Ascending aorta (tissue), 2 donors: ENCODE data around the gene MCCC1. TPM values are rescaled to one million over a fixed set of nuclear protein-coding genes. Genes with fewer than 3 reads are reported as not detected.

ENCODE experiments used
- DNase-seq, 2 donors: peaks; one replicate each; pipeline ENCODE4 v3.0.0-alpha.2; 2019; ENCODE audit warnings: low spot score in 2 of 2
- H3K27ac ChIP-seq, 2 donors: fragments of 200-600 bp; sonication (generic); one replicate each; pipeline ENCODE4 v1.5.1; 2016 to 2017; ENCODE audit warnings: mild to moderate bottlenecking in 1 of 2
- H3K27me3 ChIP-seq: fragments of 200-600 bp; sonication (generic); one replicate; pipeline ENCODE4 v1.5.1; 2017
- H3K36me3 ChIP-seq, 2 donors: fragments of 200-600 bp; sonication (generic); one replicate each; pipeline ENCODE4 v1.5.1; 2016
- H3K4me1 ChIP-seq, 2 donors: fragments of 200-600 bp; sonication (generic); one replicate each; pipeline ENCODE4 v1.5.1; 2016 to 2017; ENCODE audit warnings: mild to moderate bottlenecking in 1 of 2
- H3K4me3 ChIP-seq, 2 donors: fragments of 200-600 bp; sonication (generic); one replicate each; pipeline ENCODE4 v1.5.1; 2016 to 2017; ENCODE audit warnings: mild to moderate bottlenecking in 1 of 2
- H3K9me3 ChIP-seq, 2 donors: fragments of 200-600 bp; sonication (generic); one replicate each; pipeline ENCODE4 v1.5.1; 2016
- CTCF ChIP-seq, 3 experiments: fragments of 200-600 bp in 2 of 3; fragments of 450-650 bp in 1 of 3; sonication (generic) in 2 of 3; IDR thresholded peaks; one replicate each; pipeline ENCODE4 v1.5.1; 2016 to 2019; ENCODE audit warnings: antibody characterized with exemption in 3 of 3, mild to moderate bottlenecking in 1 of 3, moderate library complexity in 1 of 3
- intact Hi-C: fragments of 100-400 bp; cut with DNase I; formaldehyde crosslinking; loops from one replicate; pipeline ENCODE4 v1.15.1; 2023
- total RNA-seq: library from RNA; depleted of rRNA; stranded (reverse); fragments of >200 nt; gene quantifications from one replicate; pipeline ENCODE4 v1.1.0, GENCODE V29; 2016

The MCCC1 gene
- total RNA-seq, 1 donor from 2014 or later, result 10.3 TPM

GRCh38 chr3:182965861-182966366 is 133.4 kb downstream of the MCCC1 start:
- no peaks in the 10 kb centered on the region for H3K4me1 ChIP-seq

More at GRCh38 chr3:182965861-182966366, 133.4 kb downstream of the MCCC1 start:
- H3K27me3 ChIP-seq, result no peaks in the 10 kb centered on the region
- no peak for DNase-seq
- H3K9me3 ChIP-seq, result no peaks in the 10 kb centered on the region
- H3K36me3 ChIP-seq, result peaks cover under 1 to 2% of the 10 kb centered on the region in 2 donors
- intact Hi-C loops, result no loop called here
- H3K4me3 ChIP-seq, result no peak overlapping the region
- H3K27ac ChIP-seq, result no peak overlapping the region
- TF ChIP-seq CTCF (IDR thresholded peaks at IDR 0.05), result no peak

Other genes starting within 250 kb of the MCCC1 start
- 8.4 TPM for gene DCUN1D1, start 119.0 kb downstream of the MCCC1 start, total RNA-seq
- gene LAMP3, start 63.2 kb upstream of the MCCC1 start, total RNA-seq, result not detected
- gene B3GNT5, start 153.8 kb upstream of the MCCC1 start, total RNA-seq, result 0.11 TPM